SK-N-SH treated with all-trans-retinoic acid at 6 μM for 48 hours (cell line): ENCODE results near the gene GPER1.

ENCODE experiments used
- ATAC-seq: fragments of 200-7000 bp; cut with Tn5 transposase; 3 replicates; pipeline ENCODE4 v1.9.1; 2020; ENCODE audit warnings: mild to moderate bottlenecking, moderate library complexity
- ARNTL ChIP-seq: fragments of 450-650 bp; formaldehyde crosslinking; IDR thresholded peaks from 2 replicates; pipeline ENCODE4 v1.5.0; 2020; ENCODE audit warnings: low read depth, mild to moderate bottlenecking, moderate library complexity, borderline replicate concordance
- CSDC2 ChIP-seq: fragments of 250-450 bp; sonication (Bioruptor Pico); IDR thresholded peaks from 2 replicates; pipeline ENCODE4 v1.5.0; 2020; ENCODE audit warnings: mild to moderate bottlenecking, moderate library complexity
- ISL1 ChIP-seq: fragments of 250-450 bp; sonication (Bioruptor Pico); IDR thresholded peaks from 2 replicates; pipeline ENCODE4 v2.1.2; 2022; ENCODE audit warnings: mild to moderate bottlenecking, moderate library complexity
- OSR1 ChIP-seq: fragments of 250-450 bp; sonication (Bioruptor Pico); IDR thresholded peaks from 2 replicates; pipeline ENCODE4 v1.8.0; 2022; ENCODE audit warnings: moderate library complexity, mild to moderate bottlenecking, inconsistent platforms
- PATZ1 ChIP-seq: fragments of 250-450 bp; sonication (Bioruptor Pico); IDR thresholded peaks from 2 replicates; pipeline ENCODE4 v1.8.0; 2020; ENCODE audit warnings: mild to moderate bottlenecking, moderate library complexity, borderline replicate concordance
- PPARA ChIP-seq: fragments of 250-450 bp; sonication (Bioruptor Pico); IDR thresholded peaks from 2 replicates; pipeline ENCODE4 v1.5.0; 2020; ENCODE audit warnings: mild to moderate bottlenecking, borderline replicate concordance
- RARB ChIP-seq: fragments of 250-450 bp; sonication (Bioruptor Pico); IDR thresholded peaks from 2 replicates; pipeline ENCODE4 v1.8.0; 2021; ENCODE audit warnings: mild to moderate bottlenecking, moderate library complexity
- SNAI2 ChIP-seq: fragments of 250-450 bp; sonication (Bioruptor Pico); IDR thresholded peaks from 2 replicates; pipeline ENCODE4 v1.5.0; 2020; ENCODE audit warnings: mild to moderate bottlenecking, moderate library complexity
- TCF4 ChIP-seq: fragments of 250-450 bp; sonication (Bioruptor Pico); IDR thresholded peaks from 2 replicates; pipeline ENCODE4 v1.8.0; 2021; ENCODE audit warnings: mild to moderate bottlenecking, moderate library complexity, borderline replicate concordance
- TOX ChIP-seq: fragments of 250-450 bp; sonication (Bioruptor Pico); IDR thresholded peaks from 2 replicates; pipeline ENCODE4 v1.8.0; 2021; ENCODE audit warnings: mild to moderate bottlenecking, moderate library complexity, borderline replicate concordance
- ZC3H10 ChIP-seq: fragments of 250-450 bp; sonication (Bioruptor Pico); IDR thresholded peaks from 2 replicates; pipeline ENCODE4 v1.5.1; 2021; ENCODE audit warnings: mild to moderate bottlenecking, moderate library complexity
- ZFP3 ChIP-seq: fragments of 250-450 bp; sonication (Bioruptor Pico); IDR thresholded peaks from 2 replicates; pipeline ENCODE4 v1.5.0; 2020; ENCODE audit warnings: mild to moderate bottlenecking, moderate library complexity
- ZFP30 ChIP-seq: fragments of 450-650 bp; formaldehyde crosslinking; IDR thresholded peaks from 2 replicates; pipeline ENCODE4 v1.5.0; 2022; ENCODE audit warnings: mild to moderate bottlenecking, moderate library complexity
- ZNF70 ChIP-seq: fragments of 450-650 bp; formaldehyde crosslinking; IDR thresholded peaks from 2 replicates; pipeline ENCODE4 v1.5.0; 2020; ENCODE audit warnings: mild to moderate bottlenecking, moderate library complexity
- ZNF8 ChIP-seq: fragments of 450-650 bp; formaldehyde crosslinking; IDR thresholded peaks from 2 replicates; pipeline ENCODE4 v1.5.0; 2020; ENCODE audit warnings: mild to moderate bottlenecking, moderate library complexity
- TF ChIP-seq, protein P1 (sequence below): fragments of 250-450 bp; sonication (Bioruptor Pico); IDR thresholded peaks from 2 replicates; pipeline ENCODE4 v1.5.1; 2021; ENCODE audit warnings: mild to moderate bottlenecking, moderate library complexity
- TF ChIP-seq, protein P2 (sequence below): fragments of 250-450 bp; sonication (Bioruptor Pico); IDR thresholded peaks from 2 replicates; pipeline ENCODE4 v1.5.0; 2020; ENCODE audit warnings: mild to moderate bottlenecking, moderate library complexity
- TF ChIP-seq, protein P3 (sequence below): fragments of 250-450 bp; sonication (Bioruptor Pico); IDR thresholded peaks from 2 replicates; pipeline ENCODE4 v1.5.1; 2020; ENCODE audit warnings: low read depth, mild to moderate bottlenecking, moderate library complexity
- TF ChIP-seq, protein P4 (sequence below): fragments of 250-450 bp; sonication (Bioruptor Pico); IDR thresholded peaks from 2 replicates; pipeline ENCODE4 v1.8.0; 2021; ENCODE audit warnings: low read depth, mild to moderate bottlenecking, moderate library complexity, borderline replicate concordance

GPER1 gene

DNA sequence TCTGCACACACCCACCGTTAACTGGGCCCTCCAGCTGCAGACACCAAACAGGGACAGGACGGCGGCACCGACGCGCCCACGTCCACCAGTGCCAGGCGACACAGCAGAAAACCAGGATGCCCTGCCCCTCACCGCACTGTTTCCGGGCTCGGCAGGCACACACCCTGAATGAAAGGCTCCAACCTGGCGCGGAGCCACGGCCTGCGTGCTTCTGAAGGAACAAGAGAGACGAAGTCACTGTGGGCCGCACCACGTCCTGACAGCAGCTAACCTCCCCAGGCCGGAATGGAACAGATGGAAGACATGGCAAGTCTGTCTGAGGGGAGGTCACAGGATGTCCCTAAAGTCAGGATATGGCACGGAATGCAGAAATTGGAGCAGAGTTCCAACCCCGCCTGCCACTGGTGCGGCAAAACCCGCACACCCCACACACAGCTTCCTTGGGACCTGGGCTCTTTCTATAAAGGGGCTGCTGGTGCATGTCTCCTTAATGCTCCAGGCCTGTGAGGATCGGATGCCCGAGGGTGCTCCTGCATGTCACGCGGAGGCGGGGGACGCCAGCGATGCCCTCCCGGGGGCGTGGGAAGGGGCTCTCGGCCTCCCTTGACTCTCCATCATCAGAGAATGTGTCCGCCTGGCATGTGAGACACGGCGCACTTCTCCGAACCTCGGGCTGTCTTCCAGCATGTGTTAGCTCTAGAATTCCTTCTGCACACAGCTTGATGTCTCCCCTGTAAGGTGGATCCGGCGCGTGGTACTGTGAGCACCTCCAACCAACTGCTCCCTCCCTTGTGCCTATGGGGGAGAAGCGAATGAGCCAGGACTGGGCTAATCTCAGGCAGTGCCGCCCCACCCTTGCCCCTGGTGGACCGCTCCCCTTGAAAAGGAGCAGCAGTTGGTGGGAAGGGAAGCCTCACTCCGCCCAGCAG is 3.9 kb upstream of the GPER1 start (continued):
- TF ChIP-seq PATZ1 (CRISPR knock-in tag) = no peak
- no peak for TF ChIP-seq PPARA (CRISPR knock-in tag)
- TF ChIP-seq ZNF70 (CRISPR knock-in tag) = no peak
- TF ChIP-seq, protein P1, sequence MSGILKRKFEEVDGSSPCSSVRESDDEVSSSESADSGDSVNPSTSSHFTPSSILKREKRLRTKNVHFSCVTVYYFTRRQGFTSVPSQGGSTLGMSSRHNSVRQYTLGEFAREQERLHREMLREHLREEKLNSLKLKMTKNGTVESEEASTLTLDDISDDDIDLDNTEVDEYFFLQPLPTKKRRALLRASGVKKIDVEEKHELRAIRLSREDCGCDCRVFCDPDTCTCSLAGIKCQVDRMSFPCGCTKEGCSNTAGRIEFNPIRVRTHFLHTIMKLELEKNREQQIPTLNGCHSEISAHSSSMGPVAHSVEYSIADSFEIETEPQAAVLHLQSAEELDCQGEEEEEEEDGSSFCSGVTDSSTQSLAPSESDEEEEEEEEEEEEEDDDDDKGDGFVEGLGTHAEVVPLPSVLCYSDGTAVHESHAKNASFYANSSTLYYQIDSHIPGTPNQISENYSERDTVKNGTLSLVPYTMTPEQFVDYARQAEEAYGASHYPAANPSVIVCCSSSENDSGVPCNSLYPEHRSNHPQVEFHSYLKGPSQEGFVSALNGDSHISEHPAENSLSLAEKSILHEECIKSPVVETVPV (CRISPR knock-in tag) = no peak

DNA sequence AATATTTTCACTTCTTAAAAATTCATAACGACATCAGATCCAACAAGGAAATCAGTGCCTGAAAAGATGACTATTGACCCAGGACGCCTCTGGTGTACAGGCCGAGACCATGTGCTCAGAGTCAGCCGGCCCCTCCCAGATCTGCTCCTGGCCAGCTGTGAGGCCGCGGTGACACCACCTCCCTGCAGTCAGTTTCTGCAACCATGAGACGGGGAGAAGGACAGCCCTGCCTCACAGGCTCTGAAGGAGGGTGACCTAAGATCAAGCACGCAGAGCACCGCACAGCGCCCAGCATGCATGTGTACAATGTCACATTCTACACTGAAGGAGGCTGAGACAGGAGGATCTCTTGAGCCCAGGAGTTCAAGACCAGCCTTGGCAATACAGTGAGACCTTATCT is 2.6 kb upstream of the GPER1 start:
- TF ChIP-seq ARNTL (CRISPR knock-in tag) (no peak), OSR1 (no peak), CSDC2 (no peak), ZNF70 (CRISPR knock-in tag) (no peak), ZNF8 (CRISPR knock-in tag) (no peak), SNAI2 (CRISPR knock-in tag) (no peak)
- TF ChIP-seq, all 23 proteins: peak for 0
- no peak for ATAC-seq

DNA sequence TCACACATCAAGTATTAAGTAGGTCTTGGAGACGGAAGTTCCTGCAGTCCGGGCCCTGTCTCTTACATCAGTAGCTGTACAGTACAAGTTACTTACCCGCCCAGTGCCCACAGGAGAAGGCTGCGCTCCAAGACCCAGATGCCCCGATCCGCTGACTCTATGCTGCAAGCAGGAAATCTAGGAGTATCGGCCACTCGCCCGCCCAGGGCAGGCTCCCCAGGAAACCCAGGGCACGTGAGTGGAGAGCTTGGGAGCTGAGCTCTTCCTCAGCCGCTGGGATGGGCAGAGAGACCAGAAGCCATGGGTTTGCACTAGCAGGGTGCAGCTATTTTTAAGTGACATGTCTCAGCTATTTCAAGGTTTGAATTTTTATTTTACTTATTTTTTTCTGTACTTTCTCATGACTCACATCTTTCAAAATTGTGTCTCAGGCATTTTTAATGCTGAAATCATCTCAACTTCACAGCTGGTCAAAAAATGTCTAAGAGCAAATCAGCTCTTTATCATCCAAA is 1.9 kb upstream of the GPER1 start:
- TF ChIP-seq, protein P1 (CRISPR knock-in tag) = no peak
- TF ChIP-seq, protein P2, sequence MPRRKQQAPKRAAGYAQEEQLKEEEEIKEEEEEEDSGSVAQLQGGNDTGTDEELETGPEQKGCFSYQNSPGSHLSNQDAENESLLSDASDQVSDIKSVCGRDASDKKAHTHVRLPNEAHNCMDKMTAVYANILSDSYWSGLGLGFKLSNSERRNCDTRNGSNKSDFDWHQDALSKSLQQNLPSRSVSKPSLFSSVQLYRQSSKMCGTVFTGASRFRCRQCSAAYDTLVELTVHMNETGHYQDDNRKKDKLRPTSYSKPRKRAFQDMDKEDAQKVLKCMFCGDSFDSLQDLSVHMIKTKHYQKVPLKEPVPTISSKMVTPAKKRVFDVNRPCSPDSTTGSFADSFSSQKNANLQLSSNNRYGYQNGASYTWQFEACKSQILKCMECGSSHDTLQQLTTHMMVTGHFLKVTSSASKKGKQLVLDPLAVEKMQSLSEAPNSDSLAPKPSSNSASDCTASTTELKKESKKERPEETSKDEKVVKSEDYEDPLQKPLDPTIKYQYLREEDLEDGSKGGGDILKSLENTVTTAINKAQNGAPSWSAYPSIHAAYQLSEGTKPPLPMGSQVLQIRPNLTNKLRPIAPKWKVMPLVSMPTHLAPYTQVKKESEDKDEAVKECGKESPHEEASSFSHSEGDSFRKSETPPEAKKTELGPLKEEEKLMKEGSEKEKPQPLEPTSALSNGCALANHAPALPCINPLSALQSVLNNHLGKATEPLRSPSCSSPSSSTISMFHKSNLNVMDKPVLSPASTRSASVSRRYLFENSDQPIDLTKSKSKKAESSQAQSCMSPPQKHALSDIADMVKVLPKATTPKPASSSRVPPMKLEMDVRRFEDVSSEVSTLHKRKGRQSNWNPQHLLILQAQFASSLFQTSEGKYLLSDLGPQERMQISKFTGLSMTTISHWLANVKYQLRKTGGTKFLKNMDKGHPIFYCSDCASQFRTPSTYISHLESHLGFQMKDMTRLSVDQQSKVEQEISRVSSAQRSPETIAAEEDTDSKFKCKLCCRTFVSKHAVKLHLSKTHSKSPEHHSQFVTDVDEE (CRISPR knock-in tag) = no peak
- ATAC-seq = no peak

- ATAC-seq = peak; percentile 75
- TF ChIP-seq CSDC2 = no peak
- 0 out of 2 replicates have a peak, but pooled peaks have one; percentile 40 for TF ChIP-seq ZFP3 (CRISPR knock-in tag)
- no peak for TF ChIP-seq ZFP30 (CRISPR knock-in tag)
- TF ChIP-seq ZC3H10 (CRISPR knock-in tag) = no peak
- TF ChIP-seq SNAI2 (CRISPR knock-in tag) = no peak
- TF ChIP-seq TOX (CRISPR knock-in tag) = no peak
- TF ChIP-seq, protein P2 (CRISPR knock-in tag) = no peak
- TF ChIP-seq OSR1 = no peak
- TF ChIP-seq, protein P3, sequence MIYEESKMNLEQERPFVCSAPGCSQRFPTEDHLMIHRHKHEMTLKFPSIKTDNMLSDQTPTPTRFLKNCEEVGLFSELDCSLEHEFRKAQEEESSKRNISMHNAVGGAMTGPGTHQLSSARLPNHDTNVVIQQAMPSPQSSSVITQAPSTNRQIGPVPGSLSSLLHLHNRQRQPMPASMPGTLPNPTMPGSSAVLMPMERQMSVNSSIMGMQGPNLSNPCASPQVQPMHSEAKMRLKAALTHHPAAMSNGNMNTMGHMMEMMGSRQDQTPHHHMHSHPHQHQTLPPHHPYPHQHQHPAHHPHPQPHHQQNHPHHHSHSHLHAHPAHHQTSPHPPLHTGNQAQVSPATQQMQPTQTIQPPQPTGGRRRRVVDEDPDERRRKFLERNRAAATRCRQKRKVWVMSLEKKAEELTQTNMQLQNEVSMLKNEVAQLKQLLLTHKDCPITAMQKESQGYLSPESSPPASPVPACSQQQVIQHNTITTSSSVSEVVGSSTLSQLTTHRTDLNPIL (CRISPR knock-in tag) = no peak
- TF ChIP-seq RARB = no peak
- no peak for TF ChIP-seq PPARA (CRISPR knock-in tag)
- TF ChIP-seq TCF4 (CRISPR knock-in tag) = no peak
- TF ChIP-seq, protein P4, sequence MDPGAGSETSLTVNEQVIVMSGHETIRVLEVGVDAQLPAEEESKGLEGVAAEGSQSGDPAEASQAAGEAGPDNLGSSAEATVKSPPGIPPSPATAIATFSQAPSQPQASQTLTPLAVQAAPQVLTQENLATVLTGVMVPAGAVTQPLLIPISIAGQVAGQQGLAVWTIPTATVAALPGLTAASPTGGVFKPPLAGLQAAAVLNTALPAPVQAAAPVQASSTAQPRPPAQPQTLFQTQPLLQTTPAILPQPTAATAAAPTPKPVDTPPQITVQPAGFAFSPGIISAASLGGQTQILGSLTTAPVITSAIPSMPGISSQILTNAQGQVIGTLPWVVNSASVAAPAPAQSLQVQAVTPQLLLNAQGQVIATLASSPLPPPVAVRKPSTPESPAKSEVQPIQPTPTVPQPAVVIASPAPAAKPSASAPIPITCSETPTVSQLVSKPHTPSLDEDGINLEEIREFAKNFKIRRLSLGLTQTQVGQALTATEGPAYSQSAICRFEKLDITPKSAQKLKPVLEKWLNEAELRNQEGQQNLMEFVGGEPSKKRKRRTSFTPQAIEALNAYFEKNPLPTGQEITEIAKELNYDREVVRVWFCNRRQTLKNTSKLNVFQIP (CRISPR knock-in tag) = no peak
- no peak for TF ChIP-seq ISL1 (CRISPR knock-in tag)
Observed at GRCh38 chr7:1086588-1087464, 1.1 kb upstream of the GPER1 start.
